ENCODE measurements around the gene MLLT1.

MLLT1 gene

GRCh38 chr19:6233827-6234511 is 45.8 kb downstream of the MLLT1 start:
- DNase-seq: peak; percentile 53

- no peak for DNase-seq
These were observed 46.5 kb downstream of the MLLT1 start for GRCh38 chr19:6233056-6233826.

- no peak for DNase-seq
These were observed 47.1 kb downstream of the MLLT1 start for GRCh38 chr19:6232601-6233055.

GRCh38 chr19:6230991-6231448 is 48.8 kb downstream of the MLLT1 start:
- DNase-seq: no peak

- DNase-seq: no peak
These were observed 49.6 kb downstream of the MLLT1 start for GRCh38 chr19:6229951-6230712.

- DNase-seq: no peak
These were observed 50.4 kb downstream of the MLLT1 start for GRCh38 chr19:6229216-6229913.

GRCh38 chr19:6228551-6229215 is 51.1 kb downstream of the MLLT1 start:
- DNase-seq: no peak

GRCh38 chr19:6227936-6228325 is 51.8 kb downstream of the MLLT1 start:
- no peak for DNase-seq

GRCh38 chr19:6227156-6227935 is 52.4 kb downstream of the MLLT1 start:
- DNase-seq: no peak

GRCh38 chr19:6226444-6227155 is 53.2 kb downstream of the MLLT1 start:
- DNase-seq: no peak

GRCh38 chr19:6226012-6226411 is 53.8 kb downstream of the MLLT1 start:
- no peak for DNase-seq

- no peak for DNase-seq
These were observed 54.4 kb downstream of the MLLT1 start for GRCh38 chr19:6225232-6225865.

GRCh38 chr19:6224308-6224675 is 55.5 kb downstream of the MLLT1 start:
- DNase-seq: no peak

GRCh38 chr19:6223461-6224307 is 56.1 kb downstream of the MLLT1 start:
- DNase-seq: peak; percentile 77

GRCh38 chr19:6222884-6223283 is 56.9 kb downstream of the MLLT1 start:
- DNase-seq: peak; percentile 52

GRCh38 chr19:6221878-6222746 is 57.7 kb downstream of the MLLT1 start:
- DNase-seq: peak; percentile 67

GRCh38 chr19:6221220-6221877 is 58.4 kb downstream of the MLLT1 start:
- no peak for DNase-seq
